Thymus (tissue), 11 donors: ENCODE data around the gene FUBP3. TPM values are rescaled to one million over a fixed set of nuclear protein-coding genes. Genes with fewer than 3 reads are reported as not detected.

ENCODE experiments used
- DNase-seq, 9 donors: peaks; one replicate each; pipeline ENCODE4 v3.0.0-alpha.2; 2013; ENCODE audit warnings: low spot score in 9 of 9, low read depth in 6 of 9, missing footprints in 1 of 9
- H3K27ac ChIP-seq, 2 donors: one replicate each; pipeline ENCODE4 v1.5.1; 2013; ENCODE audit warnings: control low read depth in 1 of 2, low read depth in 1 of 2, low read length in 1 of 2, mild to moderate bottlenecking in 1 of 2, moderate library complexity in 1 of 2
- H3K27me3 ChIP-seq, 2 donors: one replicate each; pipeline ENCODE4 v1.5.1; 2013; ENCODE audit warnings: low read length in 1 of 2; ENCODE audit not compliant: control insufficient read depth in 2 of 2, insufficient read depth in 1 of 2
- H3K36me3 ChIP-seq, 2 donors: one replicate each; pipeline ENCODE4 v1.5.1; 2013; ENCODE audit warnings: low read length in 1 of 2, mild to moderate bottlenecking in 1 of 2, moderate library complexity in 1 of 2; ENCODE audit not compliant: control insufficient read depth in 2 of 2, insufficient read depth in 2 of 2
- H3K4me1 ChIP-seq, 2 donors: one replicate each; pipeline ENCODE4 v1.5.1; 2013; ENCODE audit warnings: low read length in 2 of 2; ENCODE audit not compliant: control insufficient read depth in 2 of 2, insufficient read depth in 2 of 2
- H3K4me3 ChIP-seq, 2 donors: one replicate each; pipeline ENCODE4 v1.5.1; 2013; ENCODE audit warnings: low read length in 2 of 2, control low read depth in 1 of 2, mild to moderate bottlenecking in 1 of 2
- H3K9me3 ChIP-seq, 2 donors: one replicate each; pipeline ENCODE4 v1.5.1; 2013; ENCODE audit warnings: low read length in 1 of 2, mild to moderate bottlenecking in 1 of 2; ENCODE audit not compliant: control insufficient read depth in 2 of 2, insufficient read depth in 1 of 2
- WGBS: extraction: QIAGEN DNeasy Blood & Tissue Kit; methylation state at CpG from one replicate; pipeline ENCODE4 v1.1.7; 2013; 5-methylcytosine and 5-hydroxymethylcytosine counted together
- polyA plus RNA-seq: library from polyadenylated mRNA; stranded (reverse); fragments of 200-250 nt; gene quantifications from one replicate; pipeline ENCODE4 v1.2.3, GENCODE V29; 2013
- total RNA-seq: library from RNA; stranded (reverse); fragments of 120-200 nt; gene quantifications from one replicate; pipeline ENCODE4 v1.2.4, GENCODE V29; 2013
- donor health status: healthy.

The FUBP3 gene
- total and polyA plus RNA-seq, 2 donors = 24.2 to 26.1 TPM

GRCh38 chr9:130660683-130661450, 81.5 kb downstream of the FUBP3 start:
- whole genome bisulfite sequencing = 3% methylated on average over 82 of the region's 82 CpGs
- H3K27ac ChIP-seq = no peak overlapping the region
- H3K4me3 ChIP-seq = peak overlapping the region in 1 of 2 donors; percentile 21
- peaks cover 87 to 100% of the 10 kb centered on the region in 2 donors for H3K27me3 ChIP-seq
- DNase-seq = no peak
- H3K4me1 ChIP-seq = peaks cover 0 to 6% of the 10 kb centered on the region in 2 donors
- peaks cover 1 to 6% of the 10 kb centered on the region in 2 donors for H3K9me3 ChIP-seq
- no peaks in the 10 kb centered on the region for H3K36me3 ChIP-seq

GRCh38 chr9:130661451-130662098, 82.2 kb downstream of the FUBP3 start:
- Histone ChIP-seq H3K27me3 (peaks cover 90 to 100% of the 10 kb centered on the region in 2 donors), H3K4me3 (no peak overlapping the region), H3K36me3 (no peaks in the 10 kb centered on the region), H3K4me1 (peaks cover 0 to 6% of the 10 kb centered on the region in 2 donors), H3K27ac (no peak overlapping the region), H3K9me3 (peaks cover 1 to 6% of the 10 kb centered on the region in 2 donors)
- 7% methylated on average over 47 of the region's 47 CpGs for WGBS
- DNase-seq = no peak

- DNase-seq = no peak
- no peaks in the 10 kb centered on the region for H3K36me3 ChIP-seq
- H3K4me3 ChIP-seq = no peak overlapping the region
- peaks cover 0 to 6% of the 10 kb centered on the region in 2 donors for H3K4me1 ChIP-seq
- H3K27ac ChIP-seq = no peak overlapping the region
- peaks cover 94 to 100% of the 10 kb centered on the region in 2 donors for H3K27me3 ChIP-seq
- 9% methylated on average over 49 of the region's 49 CpGs for WGBS
- H3K9me3 ChIP-seq = peaks cover 1 to 12% of the 10 kb centered on the region in 2 donors
Observed at GRCh38 chr9:130662099-130662969, 83.0 kb downstream of the FUBP3 start.

GRCh38 chr9:130662970-130663257, 83.5 kb downstream of the FUBP3 start:
- Histone ChIP-seq H3K9me3 (peaks cover 1 to 12% of the 10 kb centered on the region in 2 donors), H3K27ac (no peak overlapping the region), H3K4me3 (no peak overlapping the region), H3K4me1 (peaks cover 0 to 6% of the 10 kb centered on the region in 2 donors), H3K36me3 (no peaks in the 10 kb centered on the region), H3K27me3 (peaks cover 99 to 100% of the 10 kb centered on the region in 2 donors)
- 2% methylated on average over 15 of the region's 15 CpGs for WGBS
- DNase-seq = no peak

- H3K4me3 ChIP-seq = no peak overlapping the region
- peaks cover 1 to 12% of the 10 kb centered on the region in 2 donors for H3K9me3 ChIP-seq
- H3K27ac ChIP-seq = no peak overlapping the region
- DNase-seq = no peak
- peaks cover 0 to 6% of the 10 kb centered on the region in 2 donors for H3K4me1 ChIP-seq
- WGBS = 4% methylated on average over 65 of the region's 65 CpGs
- peaks cover 99 to 100% of the 10 kb centered on the region in 2 donors for H3K27me3 ChIP-seq
- no peaks in the 10 kb centered on the region for H3K36me3 ChIP-seq
Observed at GRCh38 chr9:130663258-130663976, 84.0 kb downstream of the FUBP3 start.

GRCh38 chr9:130663977-130664250, 84.5 kb downstream of the FUBP3 start:
- 6% methylated on average over 19 of the region's 19 CpGs for WGBS
- no peak overlapping the region for H3K4me3 ChIP-seq
- no peak overlapping the region for H3K27ac ChIP-seq
- DNase-seq = no peak
- peaks cover 1 to 12% of the 10 kb centered on the region in 2 donors for H3K9me3 ChIP-seq
- peaks cover 99 to 100% of the 10 kb centered on the region in 2 donors for H3K27me3 ChIP-seq
- H3K36me3 ChIP-seq = no peaks in the 10 kb centered on the region
- peaks cover 0 to 6% of the 10 kb centered on the region in 2 donors for H3K4me1 ChIP-seq

GRCh38 chr9:130664251-130665028, 85.1 kb downstream of the FUBP3 start, which contains the start of gene PRDM12:
Gene PRDM12 (plus strand): TSS chr9:130664594. CDS start chr9:130664654, 60 bp downstream.
- no peak for DNase-seq
- Histone ChIP-seq H3K27me3 (peaks cover 94 to 95% of the 10 kb centered on the region in 2 donors), H3K27ac (no peak within 1 kb of the TSS), H3K36me3 (no peaks in the 10 kb centered on the region), H3K4me1 (peaks cover 0 to 6% of the 10 kb centered on the region in 2 donors), H3K9me3 (peaks cover 0 to 12% of the 10 kb centered on the region in 2 donors), H3K4me3 (no peak within 1 kb of the TSS)
- 6% methylated on average over 76 of the region's 76 CpGs for WGBS

GRCh38 chr9:130665029-130665430, 85.7 kb downstream of the FUBP3 start:
- WGBS = 4% methylated on average over 26 of the region's 26 CpGs
- no peak overlapping the region for H3K27ac ChIP-seq
- H3K27me3 ChIP-seq = peaks cover 88 to 93% of the 10 kb centered on the region in 2 donors
- peaks cover 0 to 4% of the 10 kb centered on the region in 2 donors for H3K4me1 ChIP-seq
- peaks cover 0 to 12% of the 10 kb centered on the region in 2 donors for H3K9me3 ChIP-seq
- no peak overlapping the region for H3K4me3 ChIP-seq
- H3K36me3 ChIP-seq = no peaks in the 10 kb centered on the region
- no peak for DNase-seq
